K562 (cell line): ENCODE data around the gene PLXNB3. TPM values are rescaled to one million over a fixed set of nuclear protein-coding genes. Genes with fewer than 3 reads are reported as not detected.

ENCODE experiments used
- ATF4 ChIP-seq: fragments of 450-650 bp; formaldehyde crosslinking; IDR thresholded peaks from 2 replicates; pipeline ENCODE4 v1.4.0; 2022; ENCODE audit warnings: mild to moderate bottlenecking, moderate library complexity
- E2F8 ChIP-seq: fragments of 450-650 bp; IDR thresholded peaks from 2 replicates; pipeline ENCODE4 v1.7.1; 2018; ENCODE audit warnings: mild to moderate bottlenecking, low read depth; ENCODE audit not compliant: partially characterized antibody
- EGR1 ChIP-seq: fragments of 450-650 bp; conservative IDR thresholded peaks from 2 replicates; pipeline ENCODE4 v1.6.1; 2017; ENCODE audit warnings: mild to moderate bottlenecking
- ELK1 ChIP-seq: sonication (generic); formaldehyde crosslinking; IDR thresholded peaks from 2 replicates; pipeline ENCODE4 v1.8.1; 2022; ENCODE audit warnings: missing genetic modification reagents
- KDM2B ChIP-seq: fragments of 250-450 bp; sonication (Bioruptor Pico); IDR thresholded peaks from 2 replicates; pipeline ENCODE4 v1.8.0; 2021; ENCODE audit warnings: mild to moderate bottlenecking, moderate library complexity
- KDM5B ChIP-seq: fragments of 200-600 bp; sonication (generic); IDR thresholded peaks from 2 replicates; pipeline ENCODE4 v1.6.1; 2012; ENCODE audit warnings: low read depth, mild to moderate bottlenecking, moderate library complexity, low read length, control low read depth, inconsistent platforms; ENCODE audit not compliant: insufficient replicate concordance
- KLF16 ChIP-seq: IDR thresholded peaks from 2 replicates; pipeline ENCODE4 v1.6.1; 2016; ENCODE audit warnings: antibody characterized with exemption
- NCOA1 ChIP-seq: fragments of 450-650 bp; IDR thresholded peaks from 2 replicates; pipeline ENCODE4 v1.6.1; 2016; ENCODE audit warnings: low read depth
- NR0B1 ChIP-seq: fragments of 450-650 bp; IDR thresholded peaks from one replicate; pipeline ENCODE4 v1.6.1; 2018; ENCODE audit warnings: mild to moderate bottlenecking, moderate library complexity; ENCODE audit not compliant: partially characterized antibody
- POLR2G ChIP-seq: fragments of 200-400 bp; formaldehyde crosslinking; IDR thresholded peaks from 2 replicates; pipeline ENCODE4 v1.6.1; 2017; ENCODE audit warnings: low read depth, mild to moderate bottlenecking, antibody characterized with exemption, low read length, moderate library complexity
- PTBP1 ChIP-seq: fragments of 200-400 bp; formaldehyde crosslinking; IDR thresholded peaks from 2 replicates; pipeline ENCODE4 v1.6.1; 2017; ENCODE audit warnings: low read depth, low read length
- SIN3A ChIP-seq, 2 experiments: fragments of 150-350 bp in 1 of 2; IDR thresholded peaks; 2 replicates each; pipeline ENCODE4 v1.6.1; 2011 to 2016; ENCODE audit warnings: borderline replicate concordance in 2 of 2, low read depth in 2 of 2, low read length in 2 of 2, mild to moderate bottlenecking in 2 of 2, moderate library complexity in 2 of 2; ENCODE audit not compliant: control insufficient read depth in 1 of 2
- SIRT6 ChIP-seq: IDR thresholded peaks from one replicate; pipeline ENCODE4 v1.6.1; 2012; ENCODE audit warnings: low read depth, mild to moderate bottlenecking, control low read depth, inconsistent platforms, low read length, moderate library complexity
- TAF7 ChIP-seq: fragments of 450-650 bp; IDR thresholded peaks from 2 replicates; pipeline ENCODE4 v1.6.1; 2016; ENCODE audit warnings: missing genetic modification characterization, missing compliant biosample characterization
- XRCC4 ChIP-seq: IDR thresholded peaks from one replicate; pipeline ENCODE4 v1.6.1; 2011; ENCODE audit not compliant: insufficient read depth, insufficient read length; ENCODE audit errors: extremely low read depth
- ZBTB9 ChIP-seq: fragments of 450-650 bp; formaldehyde crosslinking; IDR thresholded peaks from 2 replicates; pipeline ENCODE4 v1.4.0; 2020; ENCODE audit warnings: mild to moderate bottlenecking, moderate library complexity
- ZNF175 ChIP-seq: fragments of 200-800 bp; sonication (Bioruptor generic); IDR thresholded peaks from 2 replicates; pipeline ENCODE4 v1.6.1; 2016; ENCODE audit warnings: low read depth, mild to moderate bottlenecking, missing genetic modification characterization, missing compliant biosample characterization
- ZNF408 ChIP-seq: fragments of 250-450 bp; sonication (Bioruptor Pico); IDR thresholded peaks from 2 replicates; pipeline ENCODE4 v1.4.0; 2020; ENCODE audit warnings: low read depth, mild to moderate bottlenecking, moderate library complexity
- ZNF76 ChIP-seq: fragments of 250-450 bp; sonication (Bioruptor Pico); IDR thresholded peaks from 2 replicates; pipeline ENCODE4 v1.4.0; 2020; ENCODE audit warnings: mild to moderate bottlenecking, moderate library complexity, borderline replicate concordance
- polyA plus RNA-seq, 8 experiments: library from polyadenylated mRNA; depleted of rRNA in 4 of 8; stranded (reverse) in 5 of 8; unstranded in 3 of 8; fragments of >200 nt; fragmentation: Nextera tagmentation in 2 of 8; fragmentation: Illumina TruSeq in 1 of 8; extraction: Ambion mirVana in 2 of 8; extraction: Trizol in 1 of 8; gene quantifications; 2 replicates each; pipeline versions ENCODE4 v1.2.1 to v1.2.3, GENCODE V29; 2011 to 2014; ENCODE audit warnings: inconsistent platforms in 1 of 8, missing spikeins in 1 of 8
- total RNA-seq, 7 experiments: library from RNA; depleted of rRNA in 6 of 7; stranded (reverse); fragments of >200 nt in 6 of 7; fragmentation: Illumina TruSeq in 2 of 7; extraction: Trizol in 2 of 7; gene quantifications; 2 replicates each; pipeline versions ENCODE4 v1.2.1 to v1.2.3, GENCODE V29; 2011 to 2021; ENCODE audit warnings: low replicate concordance in 1 of 7

PLXNB3 gene
- total and polyA plus RNA-seq, 9 of the 15 experiments (the other 6 are each of a cell fraction or from before 2014, with no cell fraction given), result 0.22 to 2.0 (median 1.4) TPM; not detected in 2

- no peak for TF ChIP-seq E2F8
- no peak; the same call in 1 of the 2 replicates for TF ChIP-seq EGR1
- no peak for TF ChIP-seq ATF4 (CRISPR knock-in tag)
- no peak for TF ChIP-seq SIN3A (IDR thresholded peaks at IDR 0.05; ENCODE audit: borderline replicate concordance in 2 of 2, control insufficient read depth in 1 of 2, low read depth in 2 of 2, low read length in 2 of 2)
- TF ChIP-seq PTBP1, result no peak
- peak; percentile 36; the same call in 1 of the 2 replicates for TF ChIP-seq ZNF76
- TF ChIP-seq TAF7 (tag), result no peak
- TF ChIP-seq SIRT6, result no peak
- TF ChIP-seq ZNF175, result no peak
- TF ChIP-seq KLF16, result peak; percentile 61; the same call in 1 of the 2 replicates
- peak; percentile 79 for TF ChIP-seq NCOA1
- no peak for TF ChIP-seq ZNF408 (CRISPR knock-in tag)
- no peak for TF ChIP-seq KDM2B (CRISPR knock-in tag)
- no peak for TF ChIP-seq NR0B1
- peak; percentile 62 for TF ChIP-seq KDM5B
- TF ChIP-seq ELK1 (CRISPR knock-in tag), result no peak
- TF ChIP-seq ZBTB9 (CRISPR knock-in tag), result no peak; the same call in 1 of the 2 replicates
- TF ChIP-seq POLR2G, result peak; percentile 89
- no peak for TF ChIP-seq XRCC4
These were observed 1.4 kb downstream of the PLXNB3 start (continued) for GRCh38 chrX:153765138-153766079.
